HG02610 (cell line): ENCODE data around the gene DNAJB9.

Experiments
- ATAC-seq: cut with Tn5 transposase; IDR thresholded peaks from one replicate; pipeline ENCODE4 v1.9.1; 2021; ENCODE audit warnings: mild to moderate bottlenecking, moderate library complexity; ENCODE audit not compliant: unreplicated experiment

The DNAJB9 gene

GRCh38 chr7:108565987-108566386 is 3.7 kb upstream of the DNAJB9 start:
- ATAC-seq, result no peak

- ATAC-seq, result no peak
These were observed 783 bp upstream of the DNAJB9 start for GRCh38 chr7:108568801-108569380.

- ATAC-seq, result peak; percentile 21
These were observed 577 bp downstream of the DNAJB9 start for GRCh38 chr7:108570146-108570755.

- no peak for ATAC-seq
These were observed 2.8 kb downstream of the DNAJB9 start for GRCh38 chr7:108572480-108572879.

GRCh38 chr7:108575156-108575555 is 5.5 kb downstream of the DNAJB9 start:
- ATAC-seq, result no peak

- ATAC-seq, result no peak
These were observed 6.4 kb downstream of the DNAJB9 start for GRCh38 chr7:108576116-108576515.

GRCh38 chr7:108578937-108579336 is 9.3 kb downstream of the DNAJB9 start:
- ATAC-seq, result no peak

- ATAC-seq, result no peak
These were observed 10.6 kb downstream of the DNAJB9 start for GRCh38 chr7:108580298-108580697.

- no peak for ATAC-seq
These were observed 12.2 kb downstream of the DNAJB9 start for GRCh38 chr7:108581655-108582491.

GRCh38 chr7:108584211-108584610 is 14.5 kb downstream of the DNAJB9 start:
- ATAC-seq, result no peak

GRCh38 chr7:108585843-108586242 is 16.2 kb downstream of the DNAJB9 start:
- ATAC-seq, result no peak

GRCh38 chr7:108586274-108586710 is 16.6 kb downstream of the DNAJB9 start:
- ATAC-seq, result no peak

GRCh38 chr7:108589199-108589598 is 19.5 kb downstream of the DNAJB9 start:
- no peak for ATAC-seq

- ATAC-seq, result no peak
These were observed 20.2 kb downstream of the DNAJB9 start for GRCh38 chr7:108589874-108590273.

GRCh38 chr7:108590606-108591005 is 20.9 kb downstream of the DNAJB9 start:
- no peak for ATAC-seq

- ATAC-seq, result no peak
These were observed 23.1 kb downstream of the DNAJB9 start for GRCh38 chr7:108592646-108593201.

GRCh38 chr7:108596560-108596959 is 26.9 kb downstream of the DNAJB9 start:
- ATAC-seq, result no peak

- no peak for ATAC-seq
These were observed 28.5 kb downstream of the DNAJB9 start for GRCh38 chr7:108598153-108598552.

GRCh38 chr7:108598914-108599580 is 29.4 kb downstream of the DNAJB9 start:
- ATAC-seq, result no peak

GRCh38 chr7:108600399-108600798 is 30.7 kb downstream of the DNAJB9 start:
- no peak for ATAC-seq

GRCh38 chr7:108603656-108604306 is 34.1 kb downstream of the DNAJB9 start:
- ATAC-seq, result no peak
